HG03342 (cell line): Measurements from ENCODE around the gene AXIN2.
"Not testable (repeated sequence)": the region's sequence is repeated elsewhere in the genome, so short reads cannot be mapped to it uniquely, and the experiment has no call there.

Experiments used
- ATAC-seq: cut with Tn5 transposase; IDR thresholded peaks from one replicate; pipeline ENCODE4 v1.9.1; 2021; ENCODE audit warnings: mild to moderate bottlenecking, moderate library complexity; ENCODE audit not compliant: unreplicated experiment

Gene AXIN2

DNA sequence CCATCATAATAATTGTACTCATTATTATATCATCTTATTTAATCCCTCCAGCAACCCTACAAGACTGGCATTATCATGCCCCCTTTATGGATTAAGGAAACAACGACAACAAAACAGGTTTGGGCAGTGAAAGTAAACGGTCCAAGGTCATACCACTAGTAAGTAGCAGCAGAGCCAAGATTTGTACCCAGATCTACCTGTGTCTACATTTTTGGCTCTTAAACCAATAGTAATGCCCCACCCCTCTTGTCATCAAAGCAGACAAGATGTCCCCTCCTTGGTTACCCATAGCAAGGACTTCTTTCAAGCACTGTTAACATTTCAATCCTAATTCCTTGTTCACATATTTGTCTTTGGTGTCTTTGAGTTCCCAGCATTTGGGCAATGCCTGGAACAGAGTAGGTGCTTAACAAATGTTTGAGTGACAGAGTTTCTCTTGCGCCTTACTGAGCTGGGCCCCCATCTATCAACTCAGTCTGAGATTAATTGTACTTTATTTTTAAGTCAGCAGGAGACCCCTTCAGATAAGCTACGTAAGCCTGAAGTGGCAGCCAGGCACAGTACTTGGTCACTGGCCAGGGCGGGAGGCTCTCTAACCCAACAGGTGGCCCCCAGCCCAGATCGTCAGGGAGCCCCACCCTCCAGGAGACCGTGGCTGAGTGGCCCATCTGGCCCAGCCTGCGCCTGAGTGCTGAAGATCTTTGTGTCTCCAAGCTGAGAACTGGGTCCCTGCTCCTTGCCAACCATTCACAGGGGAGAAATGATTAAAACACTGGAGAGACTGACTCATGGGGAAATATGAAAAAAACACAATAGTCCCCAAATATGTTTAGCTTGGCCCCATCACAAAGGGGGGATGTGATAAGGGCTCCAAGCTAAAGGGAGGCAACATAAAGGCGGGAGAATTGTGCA is 75.8 kb downstream of the AXIN2 start:
- ATAC-seq, result no peak

- not testable (repeated sequence) for ATAC-seq
Observed at GRCh38 chr17:65484405-65484804, 77.0 kb downstream of the AXIN2 start.

DNA sequence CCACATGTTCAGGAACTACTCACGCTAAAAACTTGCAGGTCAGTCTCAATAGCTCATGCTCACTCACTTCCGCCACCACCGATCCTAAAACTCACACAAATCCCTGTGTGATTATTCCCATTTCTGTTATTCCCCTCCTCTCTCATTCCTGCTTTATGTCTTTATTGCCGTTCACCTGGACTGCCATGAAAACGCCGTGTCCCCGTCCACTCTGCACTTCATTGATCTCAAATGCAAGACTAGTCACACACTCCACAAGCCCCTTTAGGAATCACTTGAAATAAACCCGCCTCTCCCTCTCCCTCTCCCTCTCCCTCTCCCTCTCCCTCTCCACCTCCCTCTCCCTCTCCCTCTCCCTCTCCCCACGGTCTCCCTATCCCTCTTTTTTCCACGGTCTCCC is 78.0 kb downstream of the AXIN2 start:
- ATAC-seq, result no peak

GRCh38 chr17:65482201-65482600 is 79.2 kb downstream of the AXIN2 start:
- no peak for ATAC-seq

DNA sequence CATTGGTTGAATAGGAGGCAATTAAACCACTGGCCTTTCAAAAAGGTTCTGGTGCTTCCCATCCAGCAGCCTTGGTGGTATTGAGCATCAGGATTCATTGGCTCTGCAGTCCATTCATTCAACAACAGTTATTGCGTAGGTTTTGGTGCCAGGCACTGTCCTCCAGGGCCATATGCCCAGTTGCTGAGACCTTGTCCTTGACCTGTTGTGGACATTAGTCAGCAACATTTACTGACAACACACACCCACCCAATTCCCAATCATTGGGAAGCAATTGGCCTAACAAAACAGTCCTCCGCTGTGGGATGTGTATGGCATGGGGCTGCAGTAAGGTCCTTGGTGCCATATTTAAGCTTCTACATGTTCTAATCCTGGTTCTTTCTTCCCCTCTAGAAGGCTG is 82.2 kb downstream of the AXIN2 start:
- no peak for ATAC-seq
